HG03342 (cell line): ENCODE results near the gene FHIT.
"Not testable (repeated sequence)": the region's sequence is repeated elsewhere in the genome, so short reads cannot be mapped to it uniquely, and the experiment has no call there.

Source experiments
- ATAC-seq: cut with Tn5 transposase; IDR thresholded peaks from one replicate; pipeline ENCODE4 v1.9.1; 2021; ENCODE audit warnings: mild to moderate bottlenecking, moderate library complexity; ENCODE audit not compliant: unreplicated experiment

Gene FHIT

GRCh38 chr3:61117045-61117898 lies 134.0 kb downstream of the FHIT start:
- ATAC-seq = no peak

- no peak for ATAC-seq
Observed at GRCh38 chr3:61114316-61114953, 136.8 kb downstream of the FHIT start.

- no peak for ATAC-seq
Observed at GRCh38 chr3:61111825-61112224, 139.4 kb downstream of the FHIT start.

- peak; percentile 55 for ATAC-seq
Observed at GRCh38 chr3:61110576-61110975, 140.7 kb downstream of the FHIT start.

- no peak for ATAC-seq
Observed at GRCh38 chr3:61108247-61109019, 142.8 kb downstream of the FHIT start.

- ATAC-seq = no peak
Observed at GRCh38 chr3:61094608-61095007, 156.6 kb downstream of the FHIT start.

GRCh38 chr3:61093364-61093763 lies 157.9 kb downstream of the FHIT start:
- no peak for ATAC-seq

- ATAC-seq = no peak
Observed at GRCh38 chr3:61092870-61093269, 158.4 kb downstream of the FHIT start.

- ATAC-seq = no peak
Observed at GRCh38 chr3:61090389-61091169, 160.7 kb downstream of the FHIT start.

GRCh38 chr3:61087465-61087864 lies 163.8 kb downstream of the FHIT start:
- ATAC-seq = no peak

- ATAC-seq = no peak
Observed at GRCh38 chr3:61081554-61081953, 169.7 kb downstream of the FHIT start.

GRCh38 chr3:61080737-61081445 lies 170.4 kb downstream of the FHIT start:
- ATAC-seq = no peak

- ATAC-seq = no peak
Observed at GRCh38 chr3:61078048-61078752, 173.1 kb downstream of the FHIT start.

GRCh38 chr3:61077551-61077950 lies 173.7 kb downstream of the FHIT start:
- no peak for ATAC-seq

- no peak for ATAC-seq
Observed at GRCh38 chr3:61074783-61075182, 176.5 kb downstream of the FHIT start.

- no peak for ATAC-seq
Observed at GRCh38 chr3:61073566-61074165, 177.6 kb downstream of the FHIT start.

GRCh38 chr3:61068084-61068483 lies 183.2 kb downstream of the FHIT start:
- no peak for ATAC-seq

GRCh38 chr3:61066800-61067199 lies 184.5 kb downstream of the FHIT start:
- ATAC-seq = no peak

- not testable (repeated sequence) for ATAC-seq
Observed at GRCh38 chr3:61066222-61066621, 185.0 kb downstream of the FHIT start.
